Measurements from ENCODE around the gene UBE2E2.

DNA sequence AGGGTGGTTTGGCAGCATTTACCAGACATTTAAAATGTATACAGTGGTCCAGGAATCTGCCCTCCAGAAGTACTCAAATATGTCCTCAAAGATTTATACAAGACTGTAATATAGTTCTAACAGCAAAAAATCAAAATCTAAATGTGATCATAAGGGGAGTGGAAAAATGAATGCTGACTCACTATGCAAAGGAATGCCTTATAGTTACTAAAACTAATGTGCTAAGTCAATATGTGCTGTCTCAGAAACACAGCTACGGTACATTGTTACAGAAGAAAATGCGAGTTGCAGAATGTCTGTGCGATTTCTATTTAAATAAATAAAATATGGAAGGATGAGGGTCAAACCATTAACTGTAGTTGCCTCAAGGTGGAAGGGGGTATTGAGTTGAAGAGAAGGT, 372.6 kb downstream of the UBE2E2 start:
- TF ChIP-seq, protein P1, sequence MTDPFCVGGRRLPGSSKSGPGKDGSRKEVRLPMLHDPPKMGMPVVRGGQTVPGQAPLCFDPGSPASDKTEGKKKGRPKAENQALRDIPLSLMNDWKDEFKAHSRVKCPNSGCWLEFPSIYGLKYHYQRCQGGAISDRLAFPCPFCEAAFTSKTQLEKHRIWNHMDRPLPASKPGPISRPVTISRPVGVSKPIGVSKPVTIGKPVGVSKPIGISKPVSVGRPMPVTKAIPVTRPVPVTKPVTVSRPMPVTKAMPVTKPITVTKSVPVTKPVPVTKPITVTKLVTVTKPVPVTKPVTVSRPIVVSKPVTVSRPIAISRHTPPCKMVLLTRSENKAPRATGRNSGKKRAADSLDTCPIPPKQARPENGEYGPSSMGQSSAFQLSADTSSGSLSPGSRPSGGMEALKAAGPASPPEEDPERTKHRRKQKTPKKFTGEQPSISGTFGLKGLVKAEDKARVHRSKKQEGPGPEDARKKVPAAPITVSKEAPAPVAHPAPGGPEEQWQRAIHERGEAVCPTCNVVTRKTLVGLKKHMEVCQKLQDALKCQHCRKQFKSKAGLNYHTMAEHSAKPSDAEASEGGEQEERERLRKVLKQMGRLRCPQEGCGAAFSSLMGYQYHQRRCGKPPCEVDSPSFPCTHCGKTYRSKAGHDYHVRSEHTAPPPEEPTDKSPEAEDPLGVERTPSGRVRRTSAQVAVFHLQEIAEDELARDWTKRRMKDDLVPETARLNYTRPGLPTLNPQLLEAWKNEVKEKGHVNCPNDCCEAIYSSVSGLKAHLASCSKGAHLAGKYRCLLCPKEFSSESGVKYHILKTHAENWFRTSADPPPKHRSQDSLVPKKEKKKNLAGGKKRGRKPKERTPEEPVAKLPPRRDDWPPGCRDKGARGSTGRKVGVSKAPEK (CRISPR knock-in tag; IDR thresholded peaks at IDR 0.05; ENCODE audit: borderline replicate concordance), result no peak
- TF ChIP-seq PAWR (CRISPR knock-in tag; IDR thresholded peaks at IDR 0.05; ENCODE audit: borderline replicate concordance) (no peak), KLF16 (CRISPR knock-in tag; IDR thresholded peaks at IDR 0.05) (no peak), NCOA5 (CRISPR knock-in tag; IDR thresholded peaks at IDR 0.05) (no peak), CHD4 (IDR thresholded peaks at IDR 0.05; ENCODE audit: borderline replicate concordance, low read length) (no peak), SMARCC2 (IDR thresholded peaks at IDR 0.05) (no peak), MLX (CRISPR knock-in tag; IDR thresholded peaks at IDR 0.05) (no peak), BCL6 (CRISPR knock-in tag; IDR thresholded peaks at IDR 0.05) (no peak), SP1 (IDR thresholded peaks at IDR 0.05) (no peak), SP1 (CRISPR knock-in tag; IDR thresholded peaks at IDR 0.05) (no peak), FOXA1 (IDR thresholded peaks at IDR 0.05) (no peak), FOXA1 (CRISPR knock-in tag; IDR thresholded peaks at IDR 0.05) (no peak), EP300 (IDR thresholded peaks at IDR 0.05; ENCODE audit: low read depth in 2 of 2, low read length in 2 of 2) (no peak), EP300 (CRISPR knock-in tag; IDR thresholded peaks at IDR 0.05; ENCODE audit: borderline replicate concordance) (no peak), ZNF589 (CRISPR knock-in tag; conservative IDR thresholded peaks at IDR 0.05) (no peak)
- TF ChIP-seq, protein P2, sequence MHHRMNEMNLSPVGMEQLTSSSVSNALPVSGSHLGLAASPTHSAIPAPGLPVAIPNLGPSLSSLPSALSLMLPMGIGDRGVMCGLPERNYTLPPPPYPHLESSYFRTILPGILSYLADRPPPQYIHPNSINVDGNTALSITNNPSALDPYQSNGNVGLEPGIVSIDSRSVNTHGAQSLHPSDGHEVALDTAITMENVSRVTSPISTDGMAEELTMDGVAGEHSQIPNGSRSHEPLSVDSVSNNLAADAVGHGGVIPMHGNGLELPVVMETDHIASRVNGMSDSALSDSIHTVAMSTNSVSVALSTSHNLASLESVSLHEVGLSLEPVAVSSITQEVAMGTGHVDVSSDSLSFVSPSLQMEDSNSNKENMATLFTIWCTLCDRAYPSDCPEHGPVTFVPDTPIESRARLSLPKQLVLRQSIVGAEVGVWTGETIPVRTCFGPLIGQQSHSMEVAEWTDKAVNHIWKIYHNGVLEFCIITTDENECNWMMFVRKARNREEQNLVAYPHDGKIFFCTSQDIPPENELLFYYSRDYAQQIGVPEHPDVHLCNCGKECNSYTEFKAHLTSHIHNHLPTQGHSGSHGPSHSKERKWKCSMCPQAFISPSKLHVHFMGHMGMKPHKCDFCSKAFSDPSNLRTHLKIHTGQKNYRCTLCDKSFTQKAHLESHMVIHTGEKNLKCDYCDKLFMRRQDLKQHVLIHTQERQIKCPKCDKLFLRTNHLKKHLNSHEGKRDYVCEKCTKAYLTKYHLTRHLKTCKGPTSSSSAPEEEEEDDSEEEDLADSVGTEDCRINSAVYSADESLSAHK (CRISPR knock-in tag; IDR thresholded peaks at IDR 0.05; ENCODE audit: borderline replicate concordance), result no peak
- TF ChIP-seq, protein P3, sequence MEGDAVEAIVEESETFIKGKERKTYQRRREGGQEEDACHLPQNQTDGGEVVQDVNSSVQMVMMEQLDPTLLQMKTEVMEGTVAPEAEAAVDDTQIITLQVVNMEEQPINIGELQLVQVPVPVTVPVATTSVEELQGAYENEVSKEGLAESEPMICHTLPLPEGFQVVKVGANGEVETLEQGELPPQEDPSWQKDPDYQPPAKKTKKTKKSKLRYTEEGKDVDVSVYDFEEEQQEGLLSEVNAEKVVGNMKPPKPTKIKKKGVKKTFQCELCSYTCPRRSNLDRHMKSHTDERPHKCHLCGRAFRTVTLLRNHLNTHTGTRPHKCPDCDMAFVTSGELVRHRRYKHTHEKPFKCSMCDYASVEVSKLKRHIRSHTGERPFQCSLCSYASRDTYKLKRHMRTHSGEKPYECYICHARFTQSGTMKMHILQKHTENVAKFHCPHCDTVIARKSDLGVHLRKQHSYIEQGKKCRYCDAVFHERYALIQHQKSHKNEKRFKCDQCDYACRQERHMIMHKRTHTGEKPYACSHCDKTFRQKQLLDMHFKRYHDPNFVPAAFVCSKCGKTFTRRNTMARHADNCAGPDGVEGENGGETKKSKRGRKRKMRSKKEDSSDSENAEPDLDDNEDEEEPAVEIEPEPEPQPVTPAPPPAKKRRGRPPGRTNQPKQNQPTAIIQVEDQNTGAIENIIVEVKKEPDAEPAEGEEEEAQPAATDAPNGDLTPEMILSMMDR (CRISPR knock-in tag; IDR thresholded peaks at IDR 0.05), result no peak

All from HepG2 (cell line).